ENCODE data around the gene FNIP1. TPM values are rescaled to one million over a fixed set of nuclear protein-coding genes. Genes with fewer than 3 reads are reported as not detected.

FNIP1 gene
- total and polyA plus RNA-seq, 2 donors (not counting 1 experiment from before 2014, with no cell fraction given), result 10.3 to 52.8 TPM

GRCh38 chr5:131628990-131629389 is 167.8 kb downstream of the FNIP1 start:
- Histone ChIP-seq H3K4me1 (ENCODE audit: control insufficient read depth in 2 of 2, insufficient read depth in 2 of 2, low read length in 2 of 2) (peaks cover 23 to 28% of the 10 kb centered on the region in 2 donors), H3K4me2 (replicated peaks; ENCODE audit: low read depth, low read length, poor library complexity, severe bottlenecking) (no peak overlapping the region), H3K27ac (ENCODE audit: low read length in 2 of 2) (no peak overlapping the region), H4K20me1 (ENCODE audit: control insufficient read depth, insufficient read depth, low read length, poor library complexity, severe bottlenecking) (peaks cover 69% of the 10 kb centered on the region), H3K79me2 (ENCODE audit: control insufficient read depth, insufficient read depth, low read length) (peaks cover 100% of the 10 kb centered on the region), H3K9me3 (ENCODE audit: control extremely low read depth in 1 of 3, control insufficient read depth in 2 of 3, insufficient read depth in 1 of 3, low read length in 2 of 3) (no peaks in the 10 kb centered on the region), H3K36me3 (replicated peaks in 1 of 2; ENCODE audit: control extremely low read depth in 1 of 2, control insufficient read depth in 1 of 2, extremely low read depth in 1 of 2, insufficient read depth in 2 of 2, low read length in 1 of 2) (peaks cover 0 to 7% of the 10 kb centered on the region in 2 experiments), H3K4me3 (ENCODE audit: control extremely low read depth in 1 of 5, extremely low read depth in 1 of 5, insufficient read depth in 1 of 5, low read depth in 2 of 5, low read length in 4 of 5) (no peak overlapping the region), H3K9ac (ENCODE audit: low read length) (no peak overlapping the region), H3K27me3 (replicated peaks in 1 of 4; ENCODE audit: control extremely low read depth in 1 of 4, control insufficient read depth in 3 of 4, insufficient read depth in 4 of 4, low read length in 3 of 4) (no peaks in the 10 kb centered on the region), H2AFZ (ENCODE audit: insufficient read depth, low read depth, low read length, poor library complexity, severe bottlenecking) (no peak overlapping the region)
- WGBS (ENCODE audit: insufficient coverage), result no CpG with 5 or more reads among the region's 1 CpG
- no peak for ATAC-seq (ENCODE audit: low read depth)
- H3K27me3 Mint-ChIP-seq, result no peaks in the 10 kb centered on the region
- intact Hi-C loops (cut with micrococcal nuclease), result no loop called here
- no peak overlapping the region for H3K27ac Mint-ChIP-seq
- no peaks in the 10 kb centered on the region for H3K9me3 Mint-ChIP-seq (ENCODE audit: insufficient read depth)
- peaks cover 40% of the 10 kb centered on the region for H3K4me1 Mint-ChIP-seq
- H3K4me3 Mint-ChIP-seq, result no peak overlapping the region
- CTCF ChIA-PET, result interaction anchor here (1.0 to 1.4 kb wide), 2 partner anchors 18 to 380 kb away, joined by 3 read pairs; no protein-coding TSS in a partner anchor
- POLR2A ChIA-PET, result no interaction called here
- DNase-seq, result no peak
- TF ChIP-seq CTCF (IDR thresholded peaks at IDR 0.05) (no peak), EZH2 (IDR thresholded peaks at IDR 0.05; ENCODE audit: borderline replicate concordance, insufficient read depth, low read depth, low read length, poor library complexity, severe bottlenecking) (no peak)

GRCh38 chr5:131627207-131627865 is 169.5 kb downstream of the FNIP1 start:
- peaks cover 8 to 12% of the 10 kb centered on the region in 2 donors for H3K4me1 ChIP-seq (ENCODE audit: control insufficient read depth in 2 of 2, insufficient read depth in 2 of 2, low read length in 2 of 2)
- H2AFZ ChIP-seq (ENCODE audit: insufficient read depth, low read depth, low read length, poor library complexity, severe bottlenecking), result no peak overlapping the region
- no peak overlapping the region for H3K27ac ChIP-seq (ENCODE audit: low read length in 2 of 2)
- ChIA-PET POLR2A (interaction anchor here (0.5 kb wide), 1 partner anchor 95 kb away, joined by 4 read pairs; no protein-coding TSS in a partner anchor), CTCF (interaction anchor here (1.3 kb wide), 1 partner anchor 38 kb away, joined by 3 read pairs; no protein-coding TSS in a partner anchor)
- H3K79me2 ChIP-seq (ENCODE audit: control insufficient read depth, insufficient read depth, low read length), result peaks cover 100% of the 10 kb centered on the region
- DNase-seq (no peak), ATAC-seq (ENCODE audit: low read depth) (no peak)
- Mint-ChIP-seq H3K4me1 (peaks cover 40% of the 10 kb centered on the region), H3K27me3 (no peaks in the 10 kb centered on the region), H3K27ac (no peak overlapping the region), H3K4me3 (no peak overlapping the region), H3K9me3 (ENCODE audit: insufficient read depth) (no peaks in the 10 kb centered on the region)
- H3K9ac ChIP-seq (ENCODE audit: low read length), result no peak overlapping the region
- no peak for TF ChIP-seq CTCF (IDR thresholded peaks at IDR 0.05)
- no peaks in the 10 kb centered on the region for H3K27me3 ChIP-seq (replicated peaks in 1 of 4; ENCODE audit: control extremely low read depth in 1 of 4, control insufficient read depth in 3 of 4, insufficient read depth in 4 of 4, low read length in 3 of 4)
- WGBS (ENCODE audit: insufficient coverage), result 96% methylated on average over 2 of the region's 4 CpGs
- no peak overlapping the region for H3K4me2 ChIP-seq (replicated peaks; ENCODE audit: low read depth, low read length, poor library complexity, severe bottlenecking)
- peaks cover 0 to 4% of the 10 kb centered on the region in 2 experiments for H3K36me3 ChIP-seq (replicated peaks in 1 of 2; ENCODE audit: control extremely low read depth in 1 of 2, control insufficient read depth in 1 of 2, extremely low read depth in 1 of 2, insufficient read depth in 2 of 2, low read length in 1 of 2)
- intact Hi-C loops (cut with micrococcal nuclease), result no loop called here
- peaks cover 71% of the 10 kb centered on the region for H4K20me1 ChIP-seq (ENCODE audit: control insufficient read depth, insufficient read depth, low read length, poor library complexity, severe bottlenecking)
- no peak overlapping the region for H3K4me3 ChIP-seq (ENCODE audit: control extremely low read depth in 1 of 5, extremely low read depth in 1 of 5, insufficient read depth in 1 of 5, low read depth in 2 of 5, low read length in 4 of 5)
- no peaks in the 10 kb centered on the region for H3K9me3 ChIP-seq (ENCODE audit: control extremely low read depth in 1 of 3, control insufficient read depth in 2 of 3, insufficient read depth in 1 of 3, low read length in 2 of 3)
